Measurements from ENCODE around the gene BBLN.
A peak's percentile ranks its signal among the peaks of the same experiment; 100 is the strongest.

Gene BBLN

DNA sequence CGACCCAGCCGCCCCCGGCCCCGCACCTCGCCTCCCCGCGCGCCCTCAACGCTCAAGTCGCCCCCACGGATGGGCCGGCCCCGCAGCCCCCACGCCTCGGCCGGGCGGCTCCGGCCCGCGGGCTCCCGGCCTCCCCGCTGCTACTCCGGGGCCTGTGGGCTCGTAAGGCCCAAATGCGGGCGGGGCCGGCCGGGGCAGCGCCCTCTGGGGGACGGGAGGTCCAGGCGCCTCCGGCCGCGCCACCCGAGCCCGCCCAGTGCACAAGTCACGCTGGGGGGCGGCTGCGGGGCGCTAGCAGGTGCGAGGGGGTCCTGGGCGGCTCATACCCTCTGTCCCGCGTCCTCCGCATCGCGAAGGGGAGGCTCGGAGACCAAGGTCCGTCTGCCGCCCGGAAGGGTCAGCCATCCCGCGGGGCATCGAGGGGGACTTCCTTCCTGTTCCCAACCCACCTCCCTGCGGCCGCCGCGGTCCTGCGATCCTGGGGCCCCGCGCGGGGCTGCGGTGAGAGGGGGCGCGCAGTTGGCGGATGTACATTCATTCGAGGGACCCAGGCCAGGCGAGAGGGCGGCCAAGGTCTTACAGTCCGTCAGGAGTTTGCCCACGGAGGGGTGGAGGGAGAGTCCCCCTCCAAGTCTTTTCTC, 31.5 kb downstream of the BBLN start, which contains the start of gene CIZ1:
Gene CIZ1 (minus strand): TSS at position 167 of the 641 bp plus-strand sequence. CDS start 715 bp downstream, outside the sequence.
- peak; percentile 81 for DNase-seq (ENCODE audit: low read depth)

DNA sequence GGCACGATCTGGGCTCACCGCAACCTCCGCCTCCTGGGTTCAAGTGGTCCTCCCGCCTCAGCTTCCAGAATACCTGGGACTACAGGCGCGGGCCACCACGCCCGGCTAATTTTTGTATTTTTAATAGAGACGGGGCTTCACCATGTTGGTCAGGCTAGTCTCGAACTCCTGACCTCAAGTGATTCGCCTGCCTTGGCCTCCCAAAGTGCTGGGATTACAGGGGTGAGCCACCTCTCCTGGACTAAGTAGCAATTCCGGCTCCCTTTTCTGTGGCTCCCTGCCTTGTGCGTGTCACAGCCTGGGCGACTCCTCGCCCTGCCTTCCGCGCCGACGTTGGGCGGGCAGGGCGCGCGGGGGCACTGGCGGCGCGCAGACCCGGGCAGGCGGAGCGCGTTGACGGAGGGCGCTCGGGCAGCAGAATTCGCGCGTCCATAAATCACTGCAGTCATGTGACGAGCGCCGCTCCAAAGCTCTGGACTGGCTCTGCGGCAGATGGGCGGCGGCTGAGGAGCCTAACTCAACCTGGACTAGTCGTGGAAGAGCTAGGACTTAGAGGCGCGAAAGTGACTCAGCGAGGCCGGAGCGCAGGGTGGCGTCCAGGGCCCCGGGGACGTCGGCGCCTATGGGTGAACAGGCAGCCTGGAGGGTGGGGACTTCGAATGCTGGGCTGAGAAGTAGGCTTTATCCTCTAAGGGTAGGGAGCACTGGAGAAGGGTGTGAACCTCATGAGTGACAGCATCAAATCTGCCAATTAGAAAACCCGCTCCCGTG, 32.7 kb downstream of the BBLN start:
- DNase-seq (ENCODE audit: low read depth), result peak; percentile 84

DNA sequence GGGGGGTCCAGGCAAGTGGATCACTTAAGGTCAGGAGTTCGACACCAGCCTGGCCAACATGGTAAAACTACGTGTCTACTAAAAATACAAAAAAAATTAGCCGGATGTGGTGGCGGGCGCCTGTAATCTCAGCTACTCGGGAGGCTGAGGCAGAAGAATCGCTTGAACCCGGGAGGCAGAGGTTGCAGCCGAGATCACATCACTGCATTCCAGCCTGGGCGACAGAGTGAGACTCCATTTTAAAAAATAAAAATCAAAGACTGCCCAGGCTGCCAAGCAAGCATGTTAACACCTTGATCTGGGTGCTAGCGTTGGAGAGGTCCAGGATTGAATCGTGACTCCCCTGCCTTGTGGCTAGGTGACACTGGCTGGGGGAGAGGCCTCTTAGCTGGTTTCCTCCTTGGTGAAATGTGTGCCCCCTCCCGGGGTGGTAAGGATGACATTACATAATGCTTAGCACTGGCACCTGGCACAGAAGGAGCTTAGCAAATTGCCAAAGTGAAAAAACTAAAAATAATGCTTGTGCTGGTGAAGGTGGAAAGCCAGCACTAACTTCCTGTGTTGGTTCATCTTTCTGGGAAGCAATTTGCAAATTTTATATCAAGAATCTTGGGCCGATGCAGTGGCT, 33.5 kb downstream of the BBLN start:
- DNase-seq (ENCODE audit: low read depth), result no peak

GRCh38 chr9:128201441-128202369, 41.6 kb downstream of the BBLN start:
- DNase-seq (ENCODE audit: low read depth), result peak; percentile 70

GRCh38 chr9:128202648-128203023, 42.6 kb downstream of the BBLN start:
- DNase-seq (ENCODE audit: low read depth), result no peak

DNA sequence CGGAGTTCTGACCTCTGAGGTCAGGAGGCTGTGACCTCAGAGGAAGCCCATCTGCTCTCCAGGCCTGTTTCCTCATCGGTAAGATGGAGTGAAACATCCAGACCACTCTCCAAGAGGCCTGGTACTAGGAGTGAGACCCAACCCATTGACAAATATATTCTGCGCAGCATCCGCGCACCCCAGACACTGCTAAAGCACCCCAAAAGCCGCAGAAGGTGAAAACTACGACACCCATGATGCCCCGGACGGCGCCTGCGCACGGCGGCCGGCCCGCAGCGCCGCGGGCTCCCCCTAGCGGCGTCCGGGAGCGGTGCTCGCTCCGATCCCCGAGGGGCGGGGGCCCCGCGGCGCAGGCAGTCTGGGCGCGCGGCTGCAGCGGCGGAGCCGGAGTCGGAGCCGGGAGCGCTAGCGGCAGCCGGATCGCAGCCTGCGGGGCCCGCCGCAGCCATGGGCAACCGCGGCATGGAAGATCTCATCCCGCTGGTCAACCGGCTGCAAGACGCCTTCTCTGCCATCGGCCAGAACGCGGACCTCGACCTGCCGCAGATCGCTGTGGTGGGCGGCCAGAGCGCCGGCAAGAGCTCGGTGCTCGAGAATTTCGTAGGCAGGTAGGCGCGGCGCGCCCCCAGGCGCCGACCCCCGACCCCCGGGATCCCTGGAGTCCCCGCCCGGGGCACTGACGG, 43.1 kb downstream of the BBLN start, which contains the start of gene DNM1:
Gene DNM1 (plus strand): TSS at position 356 of the 683 bp plus-strand sequence. CDS start 92 bp downstream, at position 448.
- DNase-seq (ENCODE audit: low read depth), result peak; percentile 45

DNA sequence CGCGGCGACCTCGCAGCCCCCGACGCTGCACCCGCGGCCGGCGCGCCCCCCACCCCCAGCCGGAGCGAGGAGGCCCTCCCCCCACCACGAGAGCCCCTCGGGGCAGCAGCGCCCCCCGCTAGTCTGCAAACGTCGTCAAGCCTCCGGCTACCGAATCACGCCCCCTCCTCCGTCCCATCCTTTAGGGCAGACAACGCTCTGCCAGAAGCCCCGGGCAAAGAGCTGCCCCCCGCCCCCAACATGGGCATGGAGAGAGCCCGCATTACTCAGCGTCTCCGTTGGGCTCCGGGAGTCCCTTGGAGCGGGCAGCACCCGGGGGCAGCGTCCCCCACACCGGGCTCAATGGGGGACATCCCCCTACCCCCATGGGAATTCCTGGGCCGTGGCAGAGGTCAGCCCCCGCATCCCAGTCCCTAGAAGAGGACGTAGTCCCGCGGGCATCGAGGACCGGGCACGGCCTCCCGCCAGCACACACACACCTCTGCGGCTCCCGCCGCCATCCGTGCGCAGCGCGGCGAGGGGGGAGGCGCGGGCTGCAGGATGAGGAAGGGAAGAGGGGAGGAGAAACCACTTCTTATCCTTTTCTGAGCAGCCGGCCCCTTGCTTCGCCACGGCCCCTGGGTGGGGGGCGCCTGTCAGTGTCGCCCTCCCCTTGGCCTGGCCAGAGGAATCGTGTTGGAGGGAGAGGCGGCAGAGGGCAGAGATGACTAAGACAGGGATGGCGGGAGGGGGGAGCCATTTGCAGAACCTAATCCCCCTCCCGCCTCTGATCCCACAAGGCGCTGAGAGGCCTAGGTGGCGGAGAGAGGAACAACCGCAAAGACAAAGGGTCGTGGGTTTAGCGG, 43.9 kb downstream of the BBLN start:
- peak; percentile 30 for DNase-seq (ENCODE audit: low read depth)

- no peak for DNase-seq (ENCODE audit: low read depth)
These were observed 44.8 kb downstream of the BBLN start for GRCh38 chr9:128204858-128205257.

DNA sequence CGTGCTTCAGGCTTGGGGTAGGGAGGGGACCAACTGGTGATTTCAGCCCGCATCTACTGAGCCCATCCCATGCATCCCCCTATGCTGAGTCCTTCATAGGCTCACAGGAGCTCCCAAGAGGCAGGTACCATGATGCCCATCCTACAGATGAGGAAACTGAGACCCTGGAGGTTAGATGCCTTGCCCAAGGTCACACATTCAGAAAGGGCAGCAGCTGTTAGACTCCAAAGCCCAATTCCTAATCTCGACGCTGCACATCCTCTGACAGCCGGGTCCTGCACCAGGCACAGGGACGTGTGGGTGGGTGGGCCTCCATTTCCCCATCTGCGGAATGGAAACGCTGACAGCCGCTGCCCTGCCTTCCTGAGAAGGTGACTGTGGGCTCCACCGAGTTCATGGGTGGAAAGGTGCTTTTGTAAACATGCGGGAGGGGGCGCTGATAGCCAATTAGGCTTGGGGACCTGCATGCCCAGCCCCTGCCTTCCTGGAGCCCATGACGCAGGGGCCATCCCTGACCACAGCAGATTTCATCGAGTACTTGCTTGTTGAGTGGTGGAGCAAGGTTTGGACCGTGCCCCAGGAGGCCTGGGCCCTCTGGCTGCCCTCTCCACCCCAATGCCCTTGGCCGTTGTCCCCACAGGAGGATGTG, 45.4 kb downstream of the BBLN start:
- no peak for DNase-seq (ENCODE audit: low read depth)

GRCh38 chr9:128206484-128206883, 46.4 kb downstream of the BBLN start:
- DNase-seq (ENCODE audit: low read depth), result no peak

- DNase-seq (ENCODE audit: low read depth), result no peak
These were observed 47.1 kb downstream of the BBLN start for GRCh38 chr9:128206916-128207910.

DNA sequence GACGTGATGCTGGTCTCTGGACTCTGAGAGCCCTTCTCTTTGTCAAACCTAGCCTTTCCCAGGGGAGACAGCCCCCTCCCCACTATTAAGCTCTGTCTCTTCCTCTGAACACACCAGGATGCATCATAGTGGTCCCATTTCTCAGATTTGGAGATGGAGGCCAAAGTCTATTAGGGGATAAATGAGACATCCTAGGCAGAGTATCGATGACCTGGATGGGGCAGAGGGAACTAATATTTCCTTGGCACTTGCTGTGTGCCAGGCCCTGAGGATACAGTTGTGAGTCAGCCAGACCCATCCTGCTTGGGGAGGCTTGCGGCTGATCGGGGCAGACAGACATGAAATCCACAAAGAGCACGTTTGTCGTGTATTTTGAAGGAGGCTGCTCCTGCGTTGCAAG, 48.3 kb downstream of the BBLN start:
- no peak for DNase-seq (ENCODE audit: low read depth)

- DNase-seq (ENCODE audit: low read depth), result no peak
These were observed 49.0 kb downstream of the BBLN start for GRCh38 chr9:128208946-128209669.

DNA sequence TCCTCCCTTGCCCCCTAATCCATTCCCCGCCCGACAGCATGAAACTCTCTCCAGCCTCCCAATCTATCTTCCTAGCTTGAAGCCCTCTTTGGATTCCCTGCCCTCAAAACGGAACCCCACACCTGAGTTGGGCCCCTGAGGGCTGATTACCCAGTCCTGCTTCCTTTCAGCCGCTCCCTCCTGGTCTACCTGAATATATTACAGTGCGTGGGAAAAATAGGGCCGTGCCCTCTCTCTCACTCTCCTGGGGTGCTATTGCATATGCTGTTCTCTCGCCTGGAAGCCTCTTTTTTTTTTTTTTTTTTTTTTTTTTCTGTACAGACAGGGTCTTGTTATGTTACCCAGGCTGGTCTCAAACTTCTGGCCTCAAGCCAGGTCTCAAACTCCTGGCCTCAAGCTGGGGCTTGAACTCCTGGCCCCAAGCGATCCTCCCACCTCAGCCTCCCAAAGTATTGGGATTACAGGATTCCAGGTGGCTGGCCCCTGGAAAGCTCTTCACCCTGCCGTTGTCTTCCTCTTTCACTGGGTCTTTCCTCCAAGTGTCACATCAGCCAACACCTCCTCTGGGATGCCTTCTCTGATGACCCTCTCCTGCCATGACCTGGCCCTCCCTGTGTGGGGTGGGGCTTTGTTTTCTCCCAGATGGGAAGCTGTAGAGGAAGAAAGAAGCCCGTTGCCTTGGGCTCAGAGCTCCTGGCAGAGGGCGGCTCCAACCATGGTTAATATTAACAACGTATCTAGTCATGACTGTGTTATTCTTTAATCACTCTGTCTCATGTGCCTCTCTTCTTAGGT, 51.3 kb downstream of the BBLN start:
- no peak for DNase-seq (ENCODE audit: low read depth)

- DNase-seq (ENCODE audit: low read depth), result no peak
These were observed 51.9 kb downstream of the BBLN start for GRCh38 chr9:128211981-128212281.
